GM06990 (cell line): ENCODE measurements around the gene L3MBTL3.

ENCODE experiments used
- DNase-seq: peaks from one replicate; pipeline ENCODE4 v3.0.0-alpha.2; 2011; ENCODE audit not compliant: insufficient read length; ENCODE audit errors: extremely low read depth
- H3K27me3 ChIP-seq: replicated peaks from 2 replicates; pipeline ENCODE4 v1.6.0; 2011; ENCODE audit warnings: low read length; ENCODE audit not compliant: control insufficient read depth, insufficient read depth
- H3K36me3 ChIP-seq: 2 replicates; pipeline ENCODE4 v1.5.1; 2011; ENCODE audit warnings: low read length; ENCODE audit not compliant: control insufficient read depth, insufficient read depth
- H3K4me3 ChIP-seq: replicated peaks from 2 replicates; pipeline ENCODE4 v1.5.1; 2011; ENCODE audit warnings: low read depth, mild to moderate bottlenecking, control low read depth, low read length
- TF ChIP-seq, protein P1 (sequence below): IDR thresholded peaks from 2 replicates; pipeline ENCODE4 v1.5.1; 2011; ENCODE audit warnings: low read length, control low read depth, mild to moderate bottlenecking, inconsistent platforms; ENCODE audit not compliant: insufficient read depth, poor library complexity, severe bottlenecking

Gene L3MBTL3

DNA sequence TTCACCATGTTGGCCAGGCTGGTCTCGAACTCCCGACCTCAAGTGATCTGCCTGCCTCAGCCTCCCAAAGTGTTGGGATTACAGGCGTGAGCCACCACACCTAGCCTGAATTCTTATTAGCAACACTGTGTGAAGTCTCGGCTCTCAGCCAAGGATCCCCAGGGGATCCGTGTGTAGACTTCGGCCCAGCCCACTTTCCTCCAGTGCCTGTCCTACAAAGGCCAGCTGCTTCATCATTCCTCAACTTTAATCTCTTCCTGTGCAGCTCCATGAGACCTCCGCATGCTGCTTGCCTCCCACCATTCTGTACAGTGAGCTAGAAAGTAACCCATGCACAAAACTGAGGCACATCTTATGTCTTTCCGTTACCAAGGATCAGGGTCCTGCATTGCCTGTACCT is 132.5 kb downstream of the L3MBTL3 start:
- TF ChIP-seq, protein P1, sequence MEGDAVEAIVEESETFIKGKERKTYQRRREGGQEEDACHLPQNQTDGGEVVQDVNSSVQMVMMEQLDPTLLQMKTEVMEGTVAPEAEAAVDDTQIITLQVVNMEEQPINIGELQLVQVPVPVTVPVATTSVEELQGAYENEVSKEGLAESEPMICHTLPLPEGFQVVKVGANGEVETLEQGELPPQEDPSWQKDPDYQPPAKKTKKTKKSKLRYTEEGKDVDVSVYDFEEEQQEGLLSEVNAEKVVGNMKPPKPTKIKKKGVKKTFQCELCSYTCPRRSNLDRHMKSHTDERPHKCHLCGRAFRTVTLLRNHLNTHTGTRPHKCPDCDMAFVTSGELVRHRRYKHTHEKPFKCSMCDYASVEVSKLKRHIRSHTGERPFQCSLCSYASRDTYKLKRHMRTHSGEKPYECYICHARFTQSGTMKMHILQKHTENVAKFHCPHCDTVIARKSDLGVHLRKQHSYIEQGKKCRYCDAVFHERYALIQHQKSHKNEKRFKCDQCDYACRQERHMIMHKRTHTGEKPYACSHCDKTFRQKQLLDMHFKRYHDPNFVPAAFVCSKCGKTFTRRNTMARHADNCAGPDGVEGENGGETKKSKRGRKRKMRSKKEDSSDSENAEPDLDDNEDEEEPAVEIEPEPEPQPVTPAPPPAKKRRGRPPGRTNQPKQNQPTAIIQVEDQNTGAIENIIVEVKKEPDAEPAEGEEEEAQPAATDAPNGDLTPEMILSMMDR: no peak
- DNase-seq: no peak
- no peaks in the 10 kb centered on the region for H3K36me3 ChIP-seq
- no peaks in the 10 kb centered on the region for H3K27me3 ChIP-seq
- no peak overlapping the region for H3K4me3 ChIP-seq

DNA sequence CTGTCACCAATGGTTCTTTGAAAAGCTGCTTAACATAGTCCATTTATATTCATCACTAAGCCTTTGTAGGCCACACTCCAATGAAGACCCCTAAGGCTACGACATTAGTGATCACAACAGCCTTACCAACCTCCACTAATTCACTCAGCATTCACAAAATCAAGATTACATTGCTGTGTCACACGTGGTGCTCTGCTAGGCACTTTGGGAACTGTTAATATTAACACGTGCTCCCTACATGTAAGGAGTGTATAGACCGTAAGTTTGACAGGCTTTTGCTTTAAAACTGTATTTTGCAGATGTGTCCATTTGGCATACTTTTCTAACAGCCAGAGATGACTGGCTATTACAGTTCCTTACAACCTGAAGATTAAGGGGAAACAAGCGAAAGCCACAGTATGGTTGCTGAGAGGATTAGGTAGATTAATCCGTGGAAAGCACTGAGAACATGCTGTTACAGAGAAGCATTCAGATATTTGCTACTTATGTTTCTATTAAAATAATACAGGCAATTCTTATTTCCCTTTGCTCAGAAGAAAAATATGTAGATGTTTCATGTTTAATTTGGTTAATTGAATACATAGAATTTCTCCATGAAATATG is 134.6 kb downstream of the L3MBTL3 start:
- no peak overlapping the region for H3K4me3 ChIP-seq
- TF ChIP-seq, protein P1: no peak
- no peak for DNase-seq
- no peaks in the 10 kb centered on the region for H3K36me3 ChIP-seq
- H3K27me3 ChIP-seq: no peaks in the 10 kb centered on the region

- Histone ChIP-seq H3K36me3 (no peaks in the 10 kb centered on the region), H3K27me3 (no peaks in the 10 kb centered on the region), H3K4me3 (no peak overlapping the region)
- TF ChIP-seq, protein P1: no peak
- no peak for DNase-seq
Observed at GRCh38 chr6:130156908-130157307, 138.5 kb downstream of the L3MBTL3 start.

GRCh38 chr6:130158056-130158455 is 139.7 kb downstream of the L3MBTL3 start:
- no peak for DNase-seq
- Histone ChIP-seq H3K4me3 (no peak overlapping the region), H3K27me3 (no peaks in the 10 kb centered on the region), H3K36me3 (no peaks in the 10 kb centered on the region)
- TF ChIP-seq, protein P1: no peak

- Histone ChIP-seq H3K4me3 (no peak overlapping the region), H3K27me3 (no peaks in the 10 kb centered on the region), H3K36me3 (no peaks in the 10 kb centered on the region)
- DNase-seq: no peak
- TF ChIP-seq, protein P1: no peak
Observed at GRCh38 chr6:130158548-130158947, 140.2 kb downstream of the L3MBTL3 start.

DNA sequence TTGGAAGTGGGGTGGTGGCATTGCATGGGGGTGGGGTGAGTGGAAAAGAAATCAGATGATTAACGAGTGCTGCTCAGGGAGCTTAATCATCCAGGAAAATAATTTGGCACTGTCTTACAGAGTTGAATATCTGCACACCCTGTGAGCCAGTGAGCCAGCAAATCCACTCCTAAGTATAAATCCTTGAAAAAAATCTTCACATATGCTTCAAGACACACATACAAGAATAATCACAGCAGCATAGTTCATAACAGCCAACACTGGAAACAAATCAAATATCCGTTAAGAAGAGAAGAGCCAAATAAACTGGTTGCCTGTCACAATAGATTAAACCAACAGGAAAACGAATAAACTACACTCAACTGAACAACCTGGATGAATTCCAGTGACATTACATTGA is 141.6 kb downstream of the L3MBTL3 start:
- TF ChIP-seq, protein P1: no peak
- Histone ChIP-seq H3K36me3 (no peaks in the 10 kb centered on the region), H3K4me3 (no peak overlapping the region), H3K27me3 (no peaks in the 10 kb centered on the region)
- DNase-seq: no peak
